GM23338 (cell line): ENCODE measurements around the gene CFAP70. TPM values are rescaled to one million over a fixed set of nuclear protein-coding genes. Genes with fewer than 3 reads are reported as not detected.

ENCODE experiments used
- ATAC-seq: fragments of 200-7000 bp; cut with Tn5 transposase; 3 replicates; pipeline ENCODE4 v1.9.1; 2020
- DNase-seq: peaks from one replicate; pipeline ENCODE4 v3.0.0-alpha.2; 2015; ENCODE audit warnings: low spot score
- H2AFZ ChIP-seq: fragments of 200-600 bp; sonication (generic); 2 replicates; pipeline ENCODE4 v1.8.0; 2016; ENCODE audit warnings: antibody characterized with exemption, mild to moderate bottlenecking, moderate library complexity
- H3F3A ChIP-seq: fragments of 200-600 bp; sonication (generic); replicated peaks from 2 replicates; pipeline ENCODE4 v1.8.0; 2017; ENCODE audit warnings: antibody characterized with exemption, mixed run types, low read depth
- H3K27ac ChIP-seq: fragments of 200-600 bp; sonication (generic); 2 replicates; pipeline ENCODE4 v1.6.1; 2016; ENCODE audit warnings: low read depth
- H3K27me3 ChIP-seq: fragments of 200-600 bp; sonication (generic); 2 replicates; pipeline ENCODE4 v1.8.0; 2016; ENCODE audit warnings: mild to moderate bottlenecking, mixed run types, moderate library complexity; ENCODE audit not compliant: insufficient read depth
- H3K36me3 ChIP-seq: fragments of 200-600 bp; sonication (generic); 2 replicates; pipeline ENCODE4 v1.8.0; 2016; ENCODE audit warnings: mild to moderate bottlenecking; ENCODE audit not compliant: insufficient read depth
- H3K4me1 ChIP-seq: fragments of 200-600 bp; sonication (generic); 2 replicates; pipeline ENCODE4 v1.8.0; 2016; ENCODE audit warnings: mild to moderate bottlenecking, moderate library complexity; ENCODE audit not compliant: insufficient read depth
- H3K4me2 ChIP-seq: fragments of 200-600 bp; sonication (generic); 2 replicates; pipeline ENCODE4 v1.7.1; 2017; ENCODE audit warnings: mixed run types
- H3K4me3 ChIP-seq: fragments of 200-600 bp; sonication (generic); 2 replicates; pipeline ENCODE4 v1.6.1; 2016; ENCODE audit warnings: mixed run types
- H3K79me2 ChIP-seq: fragments of 200-600 bp; sonication (generic); replicated peaks from 2 replicates; pipeline ENCODE4 v1.8.0; 2017; ENCODE audit warnings: mild to moderate bottlenecking; ENCODE audit not compliant: insufficient read depth
- H3K9me2 ChIP-seq: fragments of 200-600 bp; sonication (generic); 2 replicates; pipeline ENCODE4 v1.8.0; 2017; ENCODE audit not compliant: insufficient read depth
- H4K20me1 ChIP-seq: fragments of 200-600 bp; sonication (generic); replicated peaks from 2 replicates; pipeline ENCODE4 v1.8.0; 2017; ENCODE audit warnings: mild to moderate bottlenecking; ENCODE audit not compliant: insufficient read depth
- H3K27ac Mint-ChIP-seq: 2 replicates; pipeline ENCODE4 v1.8.0; 2020; ENCODE audit warnings: inconsistent platforms, mild to moderate bottlenecking, moderate library complexity, mixed read lengths
- H3K27me3 Mint-ChIP-seq: 3 replicates; pipeline ENCODE4 v1.8.0; 2022; ENCODE audit warnings: low read depth, mild to moderate bottlenecking, moderate library complexity, mixed read lengths, inconsistent platforms; ENCODE audit not compliant: insufficient read depth, poor library complexity
- H3K36me3 Mint-ChIP-seq: 3 replicates; pipeline ENCODE4 v1.8.0; 2021; ENCODE audit warnings: low read depth, mild to moderate bottlenecking, inconsistent platforms, moderate library complexity, mixed read lengths
- H3K4me1 Mint-ChIP-seq: 3 replicates; pipeline ENCODE4 v1.8.0; 2020; ENCODE audit warnings: mild to moderate bottlenecking, inconsistent platforms, mixed read lengths
- H3K4me3 Mint-ChIP-seq: 3 replicates; pipeline ENCODE4 v1.8.0; 2021; ENCODE audit warnings: moderate library complexity, mild to moderate bottlenecking, inconsistent platforms, mixed read lengths
- H3K9me3 Mint-ChIP-seq: 3 replicates; pipeline ENCODE4 v1.8.0; 2020; ENCODE audit warnings: moderate library complexity, mild to moderate bottlenecking, inconsistent platforms, mixed read lengths
- CREB1 ChIP-seq: fragments of 250-450 bp; sonication (Bioruptor Pico); IDR thresholded peaks from 2 replicates; pipeline ENCODE4 v1.5.0; 2020; ENCODE audit warnings: low read depth, mild to moderate bottlenecking, moderate library complexity
- NANOG ChIP-seq: IDR thresholded peaks from 2 replicates; pipeline ENCODE4 v1.6.1; 2016; ENCODE audit warnings: antibody characterized with exemption, borderline replicate concordance
- ZNF331 ChIP-seq: fragments of 250-450 bp; sonication (Bioruptor Pico); IDR thresholded peaks from 2 replicates; pipeline ENCODE4 v1.5.0; 2020; ENCODE audit warnings: low read depth, mild to moderate bottlenecking, moderate library complexity
- polyA plus RNA-seq: library from polyadenylated mRNA; unstranded; fragments of >200 nt; fragmentation: Nextera tagmentation; extraction: Ambion mirVana; gene quantifications from 2 replicates; pipeline ENCODE4 v1.2.1, GENCODE V29; 2016
- total RNA-seq: library from RNA; depleted of rRNA; stranded (reverse); fragments of >200 nt; shearing (Covaris generic); gene quantifications from 2 replicates; pipeline ENCODE4 v1.2.3, GENCODE V29; 2014
- TF ChIP-seq, protein P1 (sequence below): IDR thresholded peaks from one replicate; pipeline ENCODE4 v1.6.1; 2018; ENCODE audit warnings: antibody characterized with exemption; ENCODE audit not compliant: unreplicated experiment
- TF ChIP-seq, protein P2 (sequence below): fragments of 250-450 bp; sonication (Bioruptor Pico); IDR thresholded peaks from 2 replicates; pipeline ENCODE4 v1.5.0; 2020; ENCODE audit warnings: mild to moderate bottlenecking, moderate library complexity
- TF ChIP-seq, protein P3 (sequence below), 2 experiments: fragments of 200-600 bp in 1 of 2; sonication (generic) in 1 of 2; conservative IDR thresholded peaks; 2 replicates each; pipeline versions ENCODE4 v1.5.1 to v1.6.1; 2016 to 2017; ENCODE audit warnings: antibody characterized with exemption in 2 of 2, low read depth in 2 of 2, mild to moderate bottlenecking in 2 of 2, moderate library complexity in 1 of 2

Gene CFAP70
- total and polyA plus RNA-seq, 2 experiments from 2014 or later, result 0.17 to 0.24 TPM

GRCh38 chr10:73233883-73234282 is 124.8 kb downstream of the CFAP70 start:
- H3K27ac Mint-ChIP-seq, result no peak overlapping the region
- H3K9me3 Mint-ChIP-seq, result no peaks in the 10 kb centered on the region
- H3K27me3 Mint-ChIP-seq, result no peaks in the 10 kb centered on the region
- Histone ChIP-seq H3K4me3 (no peak overlapping the region), H3F3A (no peaks in the 10 kb centered on the region), H3K27ac (no peak overlapping the region), H4K20me1 (peaks cover 15% of the 10 kb centered on the region; the same call in 1 of the 2 replicates), H3K9me2 (no peaks in the 10 kb centered on the region), H3K4me2 (no peak overlapping the region), H3K27me3 (no peaks in the 10 kb centered on the region), H2AFZ (no peak overlapping the region), H3K79me2 (no peaks in the 10 kb centered on the region), H3K4me1 (no peaks in the 10 kb centered on the region), H3K36me3 (peaks cover 4% of the 10 kb centered on the region; the same call in 1 of the 2 replicates)
- no peak for DNase-seq
- H3K4me1 Mint-ChIP-seq, result no peaks in the 10 kb centered on the region
- H3K36me3 Mint-ChIP-seq, result peaks cover 16% of the 10 kb centered on the region
- H3K4me3 Mint-ChIP-seq, result no peak overlapping the region
- no peak for ATAC-seq
- TF ChIP-seq NANOG (no peak), CREB1 (CRISPR knock-in tag) (no peak), ZNF331 (CRISPR knock-in tag) (no peak)
- TF ChIP-seq, protein P1, sequence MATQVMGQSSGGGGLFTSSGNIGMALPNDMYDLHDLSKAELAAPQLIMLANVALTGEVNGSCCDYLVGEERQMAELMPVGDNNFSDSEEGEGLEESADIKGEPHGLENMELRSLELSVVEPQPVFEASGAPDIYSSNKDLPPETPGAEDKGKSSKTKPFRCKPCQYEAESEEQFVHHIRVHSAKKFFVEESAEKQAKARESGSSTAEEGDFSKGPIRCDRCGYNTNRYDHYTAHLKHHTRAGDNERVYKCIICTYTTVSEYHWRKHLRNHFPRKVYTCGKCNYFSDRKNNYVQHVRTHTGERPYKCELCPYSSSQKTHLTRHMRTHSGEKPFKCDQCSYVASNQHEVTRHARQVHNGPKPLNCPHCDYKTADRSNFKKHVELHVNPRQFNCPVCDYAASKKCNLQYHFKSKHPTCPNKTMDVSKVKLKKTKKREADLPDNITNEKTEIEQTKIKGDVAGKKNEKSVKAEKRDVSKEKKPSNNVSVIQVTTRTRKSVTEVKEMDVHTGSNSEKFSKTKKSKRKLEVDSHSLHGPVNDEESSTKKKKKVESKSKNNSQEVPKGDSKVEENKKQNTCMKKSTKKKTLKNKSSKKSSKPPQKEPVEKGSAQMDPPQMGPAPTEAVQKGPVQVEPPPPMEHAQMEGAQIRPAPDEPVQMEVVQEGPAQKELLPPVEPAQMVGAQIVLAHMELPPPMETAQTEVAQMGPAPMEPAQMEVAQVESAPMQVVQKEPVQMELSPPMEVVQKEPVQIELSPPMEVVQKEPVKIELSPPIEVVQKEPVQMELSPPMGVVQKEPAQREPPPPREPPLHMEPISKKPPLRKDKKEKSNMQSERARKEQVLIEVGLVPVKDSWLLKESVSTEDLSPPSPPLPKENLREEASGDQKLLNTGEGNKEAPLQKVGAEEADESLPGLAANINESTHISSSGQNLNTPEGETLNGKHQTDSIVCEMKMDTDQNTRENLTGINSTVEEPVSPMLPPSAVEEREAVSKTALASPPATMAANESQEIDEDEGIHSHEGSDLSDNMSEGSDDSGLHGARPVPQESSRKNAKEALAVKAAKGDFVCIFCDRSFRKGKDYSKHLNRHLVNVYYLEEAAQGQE, result no peak

GRCh38 chr10:73232887-73233286 is 125.8 kb downstream of the CFAP70 start:
- H4K20me1 ChIP-seq, result peaks cover 15% of the 10 kb centered on the region; the same call in 1 of the 2 replicates
- TF ChIP-seq, protein P2, sequence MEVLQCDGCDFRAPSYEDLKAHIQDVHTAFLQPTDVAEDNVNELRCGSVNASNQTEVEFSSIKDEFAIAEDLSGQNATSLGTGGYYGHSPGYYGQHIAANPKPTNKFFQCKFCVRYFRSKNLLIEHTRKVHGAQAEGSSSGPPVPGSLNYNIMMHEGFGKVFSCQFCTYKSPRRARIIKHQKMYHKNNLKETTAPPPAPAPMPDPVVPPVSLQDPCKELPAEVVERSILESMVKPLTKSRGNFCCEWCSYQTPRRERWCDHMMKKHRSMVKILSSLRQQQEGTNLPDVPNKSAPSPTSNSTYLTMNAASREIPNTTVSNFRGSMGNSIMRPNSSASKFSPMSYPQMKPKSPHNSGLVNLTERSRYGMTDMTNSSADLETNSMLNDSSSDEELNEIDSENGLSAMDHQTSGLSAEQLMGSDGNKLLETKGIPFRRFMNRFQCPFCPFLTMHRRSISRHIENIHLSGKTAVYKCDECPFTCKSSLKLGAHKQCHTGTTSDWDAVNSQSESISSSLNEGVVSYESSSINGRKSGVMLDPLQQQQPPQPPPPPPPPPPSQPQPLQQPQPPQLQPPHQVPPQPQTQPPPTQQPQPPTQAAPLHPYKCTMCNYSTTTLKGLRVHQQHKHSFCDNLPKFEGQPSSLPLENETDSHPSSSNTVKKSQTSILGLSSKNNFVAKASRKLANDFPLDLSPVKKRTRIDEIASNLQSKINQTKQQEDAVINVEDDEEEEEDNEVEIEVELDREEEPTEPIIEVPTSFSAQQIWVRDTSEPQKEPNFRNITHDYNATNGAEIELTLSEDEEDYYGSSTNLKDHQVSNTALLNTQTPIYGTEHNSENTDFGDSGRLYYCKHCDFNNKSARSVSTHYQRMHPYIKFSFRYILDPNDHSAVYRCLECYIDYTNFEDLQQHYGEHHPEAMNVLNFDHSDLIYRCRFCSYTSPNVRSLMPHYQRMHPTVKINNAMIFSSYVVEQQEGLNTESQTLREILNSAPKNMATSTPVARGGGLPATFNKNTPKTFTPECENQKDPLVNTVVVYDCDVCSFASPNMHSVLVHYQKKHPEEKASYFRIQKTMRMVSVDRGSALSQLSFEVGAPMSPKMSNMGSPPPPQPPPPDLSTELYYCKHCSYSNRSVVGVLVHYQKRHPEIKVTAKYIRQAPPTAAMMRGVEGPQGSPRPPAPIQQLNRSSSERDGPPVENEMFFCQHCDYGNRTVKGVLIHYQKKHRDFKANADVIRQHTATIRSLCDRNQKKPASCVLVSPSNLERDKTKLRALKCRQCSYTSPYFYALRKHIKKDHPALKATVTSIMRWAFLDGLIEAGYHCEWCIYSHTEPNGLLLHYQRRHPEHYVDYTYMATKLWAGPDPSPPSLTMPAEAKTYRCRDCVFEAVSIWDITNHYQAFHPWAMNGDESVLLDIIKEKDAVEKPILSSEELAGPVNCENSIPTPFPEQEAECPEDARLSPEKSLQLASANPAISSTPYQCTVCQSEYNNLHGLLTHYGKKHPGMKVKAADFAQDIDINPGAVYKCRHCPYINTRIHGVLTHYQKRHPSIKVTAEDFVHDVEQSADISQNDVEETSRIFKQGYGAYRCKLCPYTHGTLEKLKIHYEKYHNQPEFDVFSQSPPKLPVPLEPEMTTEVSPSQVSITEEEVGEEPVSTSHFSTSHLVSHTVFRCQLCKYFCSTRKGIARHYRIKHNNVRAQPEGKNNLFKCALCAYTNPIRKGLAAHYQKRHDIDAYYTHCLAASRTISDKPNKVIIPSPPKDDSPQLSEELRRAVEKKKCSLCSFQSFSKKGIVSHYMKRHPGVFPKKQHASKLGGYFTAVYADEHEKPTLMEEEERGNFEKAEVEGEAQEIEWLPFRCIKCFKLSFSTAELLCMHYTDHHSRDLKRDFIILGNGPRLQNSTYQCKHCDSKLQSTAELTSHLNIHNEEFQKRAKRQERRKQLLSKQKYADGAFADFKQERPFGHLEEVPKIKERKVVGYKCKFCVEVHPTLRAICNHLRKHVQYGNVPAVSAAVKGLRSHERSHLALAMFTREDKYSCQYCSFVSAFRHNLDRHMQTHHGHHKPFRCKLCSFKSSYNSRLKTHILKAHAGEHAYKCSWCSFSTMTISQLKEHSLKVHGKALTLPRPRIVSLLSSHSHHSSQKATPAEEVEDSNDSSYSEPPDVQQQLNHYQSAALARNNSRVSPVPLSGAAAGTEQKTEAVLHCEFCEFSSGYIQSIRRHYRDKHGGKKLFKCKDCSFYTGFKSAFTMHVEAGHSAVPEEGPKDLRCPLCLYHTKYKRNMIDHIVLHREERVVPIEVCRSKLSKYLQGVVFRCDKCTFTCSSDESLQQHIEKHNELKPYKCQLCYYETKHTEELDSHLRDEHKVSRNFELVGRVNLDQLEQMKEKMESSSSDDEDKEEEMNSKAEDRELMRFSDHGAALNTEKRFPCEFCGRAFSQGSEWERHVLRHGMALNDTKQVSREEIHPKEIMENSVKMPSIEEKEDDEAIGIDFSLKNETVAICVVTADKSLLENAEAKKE, result no peak
- TF ChIP-seq, protein P3, sequence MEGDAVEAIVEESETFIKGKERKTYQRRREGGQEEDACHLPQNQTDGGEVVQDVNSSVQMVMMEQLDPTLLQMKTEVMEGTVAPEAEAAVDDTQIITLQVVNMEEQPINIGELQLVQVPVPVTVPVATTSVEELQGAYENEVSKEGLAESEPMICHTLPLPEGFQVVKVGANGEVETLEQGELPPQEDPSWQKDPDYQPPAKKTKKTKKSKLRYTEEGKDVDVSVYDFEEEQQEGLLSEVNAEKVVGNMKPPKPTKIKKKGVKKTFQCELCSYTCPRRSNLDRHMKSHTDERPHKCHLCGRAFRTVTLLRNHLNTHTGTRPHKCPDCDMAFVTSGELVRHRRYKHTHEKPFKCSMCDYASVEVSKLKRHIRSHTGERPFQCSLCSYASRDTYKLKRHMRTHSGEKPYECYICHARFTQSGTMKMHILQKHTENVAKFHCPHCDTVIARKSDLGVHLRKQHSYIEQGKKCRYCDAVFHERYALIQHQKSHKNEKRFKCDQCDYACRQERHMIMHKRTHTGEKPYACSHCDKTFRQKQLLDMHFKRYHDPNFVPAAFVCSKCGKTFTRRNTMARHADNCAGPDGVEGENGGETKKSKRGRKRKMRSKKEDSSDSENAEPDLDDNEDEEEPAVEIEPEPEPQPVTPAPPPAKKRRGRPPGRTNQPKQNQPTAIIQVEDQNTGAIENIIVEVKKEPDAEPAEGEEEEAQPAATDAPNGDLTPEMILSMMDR (conservative IDR thresholded peaks at IDR 0.05; ENCODE audit: low read depth in 2 of 2), result peak; percentile 45 to 62
- H3K4me2 ChIP-seq, result no peak overlapping the region
- Mint-ChIP-seq H3K27me3 (no peaks in the 10 kb centered on the region), H3K4me1 (no peaks in the 10 kb centered on the region), H3K4me3 (no peak overlapping the region), H3K27ac (no peak overlapping the region), H3K36me3 (peaks cover 13% of the 10 kb centered on the region), H3K9me3 (no peaks in the 10 kb centered on the region)
- ATAC-seq (peak; percentile 68), DNase-seq (peak; percentile 45)
- H3K4me1 ChIP-seq, result no peaks in the 10 kb centered on the region
- H3K4me3 ChIP-seq, result no peak overlapping the region
- H2AFZ ChIP-seq, result no peak overlapping the region
- no peak overlapping the region for H3K27ac ChIP-seq
- H3F3A ChIP-seq, result no peaks in the 10 kb centered on the region
- no peaks in the 10 kb centered on the region for H3K79me2 ChIP-seq
- H3K36me3 ChIP-seq, result peaks cover 4% of the 10 kb centered on the region; the same call in 1 of the 2 replicates
- H3K9me2 ChIP-seq, result no peaks in the 10 kb centered on the region
- no peaks in the 10 kb centered on the region for H3K27me3 ChIP-seq
